ENCODE results near the gene DXO.
"Not testable (repeated sequence)": the region's sequence is repeated elsewhere in the genome, so short reads cannot be mapped to it uniquely, and the experiment has no call there.

Gene DXO

GRCh38 chr6:31979238-31979898, 7.4 kb upstream of the DXO start:
- DNase-seq, result no peak

GRCh38 chr6:31978831-31979230, 6.9 kb upstream of the DXO start:
- DNase-seq, result no peak

- no peak for DNase-seq
Observed at GRCh38 chr6:31977816-31978431, 6.0 kb upstream of the DXO start.

GRCh38 chr6:31976065-31976464, 4.1 kb upstream of the DXO start:
- not testable (repeated sequence) for DNase-seq

- no peak for DNase-seq
Observed at GRCh38 chr6:31972709-31973350, 892 bp upstream of the DXO start.

- no peak for DNase-seq
Observed at GRCh38 chr6:31971279-31971992, 502 bp downstream of the DXO start.

GRCh38 chr6:31970604-31971271, 1.2 kb downstream of the DXO start:
- DNase-seq, result no peak

GRCh38 chr6:31969712-31970603, 2.0 kb downstream of the DXO start:
- DNase-seq, result no peak

GRCh38 chr6:31968791-31969711, 2.9 kb downstream of the DXO start:
- DNase-seq, result no peak

- no peak for DNase-seq
Observed at GRCh38 chr6:31968326-31968725, 3.6 kb downstream of the DXO start.

GRCh38 chr6:31967926-31968320, 4.0 kb downstream of the DXO start:
- no peak for DNase-seq

- DNase-seq, result no peak
Observed at GRCh38 chr6:31966997-31967925, 4.7 kb downstream of the DXO start.

- no peak for DNase-seq
Observed at GRCh38 chr6:31966506-31966905, 5.4 kb downstream of the DXO start.

- DNase-seq, result no peak
Observed at GRCh38 chr6:31965700-31966099, 6.2 kb downstream of the DXO start.

- no peak for DNase-seq
Observed at GRCh38 chr6:31963921-31964320, 8.0 kb downstream of the DXO start.

GRCh38 chr6:31961616-31962015, 10.3 kb downstream of the DXO start:
- DNase-seq, result no peak

- peak; percentile 94 for DNase-seq
Observed at GRCh38 chr6:31958741-31959739, 12.9 kb downstream of the DXO start, which contains the start of the genes NELFE and SKIC2. Gene NELFE, minus strand, starts transcription at chr6:31958971. Its CDS starts 525 bp downstream, at chr6:31958446. Gene SKIC2, plus strand, starts transcription at chr6:31959175. Its CDS starts 18 bp downstream, at chr6:31959193.

GRCh38 chr6:31958412-31958740, 13.6 kb downstream of the DXO start:
- DNase-seq, result no peak

Measured in NCI-H1092 (cell line).